A673 (cell line): ENCODE data around the gene NACC2. TPM values are rescaled to one million over a fixed set of nuclear protein-coding genes. Genes with fewer than 3 reads are reported as not detected.

Experiments used
- BruUV-seq: library from RNA; stranded (reverse); fragments of 400-500 nt; replicated peaks from 2 replicates; lab custom pipeline; 2021; lab: Mats Ljungman, UMichigan
- CTCF ChIA-PET: fragments of 300-600 bp; sonication (Branson Sonifier 250); formaldehyde crosslinking; loops from one replicate; lab custom pipeline; 2022; ENCODE audit warnings: antibody characterized with exemption; lab: Charles Lee
- POLR2A ChIA-PET: fragments of 300-600 bp; sonication (Branson Sonifier 250); formaldehyde crosslinking; loops from one replicate; lab custom pipeline; 2022; ENCODE audit warnings: antibody characterized with exemption; ENCODE audit not compliant: low non-redundant PET; lab: Charles Lee
- DNase-seq: peaks from one replicate; pipeline ENCODE4 v3.0.0-alpha.2; 2015; ENCODE audit warnings: low spot score
- H3K27ac ChIP-seq: fragments of 200-600 bp; sonication (generic); 2 replicates; pipeline ENCODE4 v1.5.1; 2016; ENCODE audit warnings: mixed run types, low read depth, mild to moderate bottlenecking, mixed read lengths, antibody characterized with exemption, low read length; ENCODE audit not compliant: poor library complexity, severe bottlenecking
- H3K27me3 ChIP-seq: fragments of 200-600 bp; sonication (generic); replicated peaks from 2 replicates; pipeline ENCODE4 v1.6.1; 2017; ENCODE audit warnings: mixed run types, low read depth, mild to moderate bottlenecking, mixed read lengths, antibody characterized with exemption, low read length; ENCODE audit not compliant: insufficient read depth, poor library complexity
- H3K36me3 ChIP-seq: fragments of 200-600 bp; sonication (generic); 2 replicates; pipeline ENCODE4 v1.6.1; 2016; ENCODE audit warnings: mixed run types, mild to moderate bottlenecking, mixed read lengths, antibody characterized with exemption, low read length; ENCODE audit not compliant: insufficient read depth, poor library complexity, severe bottlenecking
- H3K4me1 ChIP-seq: fragments of 200-600 bp; sonication (generic); 2 replicates; pipeline ENCODE4 v1.6.1; 2017; ENCODE audit warnings: mixed run types, mild to moderate bottlenecking, mixed read lengths, antibody characterized with exemption, low read length; ENCODE audit not compliant: insufficient read depth, poor library complexity, severe bottlenecking
- H3K4me3 ChIP-seq: fragments of 200-600 bp; sonication (generic); 2 replicates; pipeline ENCODE4 v1.5.1; 2016; ENCODE audit warnings: low read depth, mixed run types, mild to moderate bottlenecking, mixed read lengths, low read length; ENCODE audit not compliant: poor library complexity, severe bottlenecking
- H3K9me3 ChIP-seq: fragments of 200-600 bp; sonication (generic); 2 replicates; pipeline ENCODE4 v1.6.1; 2016; ENCODE audit warnings: mixed run types, low read depth, mild to moderate bottlenecking, mixed read lengths, antibody characterized with exemption, low read length; ENCODE audit not compliant: poor library complexity, severe bottlenecking
- CTCF ChIP-seq: fragments of 300-800, 200-600 bp; sonication (generic); conservative IDR thresholded peaks from 2 replicates; pipeline ENCODE4 v1.5.1; 2017; ENCODE audit warnings: low read depth, mild to moderate bottlenecking, antibody characterized with exemption, low read length, moderate library complexity, mixed read lengths
- EZH2 ChIP-seq: fragments of 200-600 bp; sonication (generic); IDR thresholded peaks from 2 replicates; pipeline ENCODE4 v1.6.1; 2017; ENCODE audit warnings: borderline replicate concordance, low read depth, mild to moderate bottlenecking, mixed read lengths, antibody characterized with exemption, low read length; ENCODE audit not compliant: poor library complexity, severe bottlenecking
- intact Hi-C: fragments of 100-400 bp; cut with micrococcal nuclease; formaldehyde crosslinking; loops from one replicate; pipeline ENCODE4 v1.10.0; 2022; ENCODE audit not compliant: unreplicated experiment
- total RNA-seq: library from RNA; stranded (reverse); gene quantifications from 2 replicates; pipeline ENCODE4 v1.2.3, GENCODE V29; 2021

The NACC2 gene
- total RNA-seq, 1 experiment from 2014 or later = 19.5 TPM

DNA sequence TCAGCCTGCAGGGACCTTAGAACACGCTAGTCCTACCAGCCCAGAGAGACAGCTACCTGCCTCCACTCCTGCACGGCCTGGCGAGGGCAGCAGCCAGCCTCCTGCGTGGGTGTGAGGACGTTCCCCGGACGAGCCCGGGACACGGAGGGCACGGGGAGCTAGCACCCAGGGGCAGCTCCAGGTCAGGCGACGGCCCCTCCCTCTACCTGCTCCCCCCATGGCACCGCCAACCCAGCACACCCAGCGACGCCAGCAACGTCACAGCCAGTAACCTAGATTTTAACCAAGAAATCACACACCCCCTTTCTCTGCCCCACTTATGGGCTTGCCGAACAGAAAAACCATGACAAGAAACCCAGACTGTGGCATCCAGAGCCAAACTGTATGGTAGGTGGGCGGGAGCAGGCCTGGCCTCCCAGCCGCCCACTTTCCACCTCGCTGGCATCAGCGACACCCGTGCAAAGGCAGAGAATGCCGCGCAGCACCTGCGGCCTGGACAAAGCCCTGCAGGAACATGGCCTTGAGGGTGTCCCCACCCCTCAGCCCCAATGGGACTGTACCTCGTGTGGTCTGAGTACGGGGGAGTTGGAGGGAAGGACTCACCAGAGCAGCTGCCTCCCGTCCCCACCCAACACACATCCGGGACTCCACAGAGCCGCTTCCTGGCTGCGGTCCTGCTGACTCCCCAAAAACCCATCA lies 47.9 kb downstream of the NACC2 start:
- TF ChIP-seq EZH2 = no peak
- BruUV-seq = no TSS peak
- intact Hi-C loops = no loop called here
- H3K4me1 ChIP-seq = peaks cover 49% of the 10 kb centered on the region
- DNase-seq = no peak
- ChIA-PET POLR2A (no interaction called here), CTCF (no interaction called here)
- peaks cover 20% of the 10 kb centered on the region for H3K36me3 ChIP-seq
- H3K27me3 ChIP-seq = no peaks in the 10 kb centered on the region
- H3K9me3 ChIP-seq = no peaks in the 10 kb centered on the region
- H3K27ac ChIP-seq = peak overlapping the region; percentile 54
- no peak overlapping the region for H3K4me3 ChIP-seq

DNA sequence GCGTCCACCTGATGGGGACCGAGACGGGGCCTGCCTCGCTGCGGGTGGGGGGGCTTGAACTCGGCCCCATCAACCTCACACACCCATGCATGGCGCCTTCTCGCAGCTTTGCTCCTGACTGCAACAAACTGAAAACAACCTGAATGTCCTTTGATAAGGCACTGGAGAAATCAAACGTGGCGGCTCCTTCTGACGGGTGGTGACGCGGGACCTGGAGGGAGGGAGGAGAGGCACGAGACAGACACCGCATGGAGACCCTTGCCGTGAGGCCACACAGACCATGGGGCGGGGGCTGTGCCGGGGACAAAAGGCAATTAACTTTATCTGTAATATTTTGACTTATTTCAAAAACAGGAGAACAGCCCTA lies 48.6 kb downstream of the NACC2 start:
- Histone ChIP-seq H3K9me3 (no peaks in the 10 kb centered on the region), H3K4me3 (no peak overlapping the region), H3K4me1 (peaks cover 48% of the 10 kb centered on the region), H3K27ac (no peak overlapping the region), H3K27me3 (no peaks in the 10 kb centered on the region), H3K36me3 (peaks cover 20% of the 10 kb centered on the region)
- DNase-seq = no peak
- CTCF ChIA-PET = no interaction called here
- intact Hi-C loops = no loop called here
- POLR2A ChIA-PET = no interaction called here
- TF ChIP-seq EZH2 (no peak), CTCF (no peak)
- no TSS peak for BruUV-seq

DNA sequence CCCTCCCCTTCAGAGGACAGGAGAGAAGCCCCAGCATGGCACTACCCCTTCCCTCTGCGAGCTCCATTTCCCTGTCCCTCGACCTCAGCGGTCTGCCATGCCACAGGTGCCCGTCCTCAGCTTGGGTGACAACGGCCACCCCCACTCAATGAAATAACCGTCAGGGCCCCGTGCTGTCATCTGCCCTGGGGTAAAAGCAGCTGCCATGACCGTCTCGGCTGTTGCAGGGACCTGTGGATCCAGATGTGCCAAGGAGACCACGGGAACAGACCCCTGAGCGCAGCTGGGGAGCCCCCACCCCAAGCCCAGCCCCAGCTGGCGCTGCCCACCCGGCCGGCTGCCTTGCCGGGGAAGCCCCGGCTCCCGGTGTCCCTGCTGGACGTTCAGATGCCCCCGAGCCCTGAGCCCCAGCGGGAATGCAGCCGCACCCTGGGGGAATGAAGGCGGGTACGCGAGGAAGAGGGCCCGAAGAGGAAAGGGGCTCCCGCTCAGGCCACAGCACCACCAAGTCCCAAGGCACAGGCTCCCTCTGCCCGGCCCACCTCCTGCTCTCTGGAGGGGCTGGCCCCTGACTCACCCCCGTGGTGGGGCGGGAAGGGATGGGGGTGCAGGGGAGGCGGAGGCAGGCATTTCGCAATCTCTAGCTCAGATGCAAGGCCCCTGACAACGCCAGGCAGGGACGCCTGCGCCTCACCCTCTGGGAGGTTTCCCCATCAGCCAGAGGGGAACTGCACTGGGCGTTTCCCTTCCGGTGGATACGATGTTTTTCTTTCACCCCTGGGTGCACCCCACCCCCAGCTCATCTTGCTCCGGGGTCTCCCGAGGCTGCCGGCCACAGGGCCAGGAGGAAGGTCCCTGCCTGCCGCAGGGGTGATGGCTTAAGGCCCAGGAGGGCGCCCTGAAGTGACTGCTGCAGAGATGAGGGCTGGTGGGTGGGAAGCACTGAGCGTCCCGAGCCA lies 49.2 kb downstream of the NACC2 start:
- CTCF ChIA-PET = no interaction called here
- Histone ChIP-seq H3K4me3 (no peak overlapping the region), H3K27ac (no peak overlapping the region), H3K36me3 (peaks cover 20% of the 10 kb centered on the region), H3K27me3 (no peaks in the 10 kb centered on the region), H3K9me3 (no peaks in the 10 kb centered on the region), H3K4me1 (peaks cover 48% of the 10 kb centered on the region)
- intact Hi-C loops = no loop called here
- no TSS peak for BruUV-seq
- TF ChIP-seq EZH2 = no peak
- no peak for TF ChIP-seq CTCF
- DNase-seq = no peak
- POLR2A ChIA-PET = no interaction called here
